ENCODE measurements around the gene DNAJC5.
"Not testable (repeated sequence)": the region's sequence is repeated elsewhere in the genome, so short reads cannot be mapped to it uniquely, and the experiment has no call there.

DNAJC5 gene

GRCh38 chr20:63861365-63861934, 33.5 kb upstream of the DNAJC5 start, which contains the start of gene ABHD16B:
TSS of gene ABHD16B (plus strand) at chr20:63861498. CDS start at chr20:63861541, 43 bp downstream.
- DNase-seq (ENCODE audit: low read depth in 1 of 2, low spot score in 1 of 2), result no peak

- DNase-seq (ENCODE audit: low read depth in 1 of 2, low spot score in 1 of 2), result no peak
Measured at GRCh38 chr20:63861981-63862901, 32.7 kb upstream of the DNAJC5 start.

- DNase-seq (ENCODE audit: low read depth in 1 of 2, low spot score in 1 of 2), result no peak
Measured at GRCh38 chr20:63863021-63863797, 31.7 kb upstream of the DNAJC5 start.

GRCh38 chr20:63863798-63864544, 31.0 kb upstream of the DNAJC5 start:
- peak; percentile 59 to 62 for DNase-seq (ENCODE audit: low read depth in 1 of 2, low spot score in 1 of 2)

GRCh38 chr20:63864545-63864977, 30.4 kb upstream of the DNAJC5 start:
- DNase-seq (ENCODE audit: low read depth in 1 of 2, low spot score in 1 of 2), result no peak

- peak; percentile 94 for DNase-seq (ENCODE audit: low read depth in 1 of 2, low spot score in 1 of 2)
Measured at GRCh38 chr20:63864978-63865640, 29.8 kb upstream of the DNAJC5 start, which contains the start of gene TPD52L2. TSS of gene TPD52L2 (plus strand) at chr20:63865270. CDS start at chr20:63865366, 96 bp downstream.

- DNase-seq (ENCODE audit: low read depth in 1 of 2, low spot score in 1 of 2), result not testable (repeated sequence)
Measured at GRCh38 chr20:63867042-63867441, 27.9 kb upstream of the DNAJC5 start.

GRCh38 chr20:63868264-63868663, 26.7 kb upstream of the DNAJC5 start:
- DNase-seq (ENCODE audit: low read depth in 1 of 2, low spot score in 1 of 2), result no peak

- DNase-seq (ENCODE audit: low read depth in 1 of 2, low spot score in 1 of 2), result no peak
Measured at GRCh38 chr20:63873477-63873971, 21.4 kb upstream of the DNAJC5 start.

- not testable (repeated sequence) for DNase-seq (ENCODE audit: low read depth in 1 of 2, low spot score in 1 of 2)
Measured at GRCh38 chr20:63874241-63874640, 20.7 kb upstream of the DNAJC5 start.

GRCh38 chr20:63876489-63877036, 18.4 kb upstream of the DNAJC5 start:
- DNase-seq (ENCODE audit: low read depth in 1 of 2, low spot score in 1 of 2), result no peak

GRCh38 chr20:63877755-63878470, 17.0 kb upstream of the DNAJC5 start:
- DNase-seq (ENCODE audit: low read depth in 1 of 2, low spot score in 1 of 2), result no peak

- no peak for DNase-seq (ENCODE audit: low read depth in 1 of 2, low spot score in 1 of 2)
Measured at GRCh38 chr20:63878899-63879663, 15.8 kb upstream of the DNAJC5 start.

GRCh38 chr20:63880901-63881300, 14.0 kb upstream of the DNAJC5 start:
- DNase-seq (ENCODE audit: low read depth in 1 of 2, low spot score in 1 of 2), result not testable (repeated sequence)

- no peak for DNase-seq (ENCODE audit: low read depth in 1 of 2, low spot score in 1 of 2)
Measured at GRCh38 chr20:63881451-63882226, 13.3 kb upstream of the DNAJC5 start.

- DNase-seq (ENCODE audit: low read depth in 1 of 2, low spot score in 1 of 2), result no peak
Measured at GRCh38 chr20:63882257-63883200, 12.4 kb upstream of the DNAJC5 start.
